IMR-90 (cell line): ENCODE results near the gene MBTPS1. TPM values are rescaled to one million over a fixed set of nuclear protein-coding genes. Genes with fewer than 3 reads are reported as not detected.

ENCODE experiments used
- ATAC-seq: fragments of 200-7000 bp; cut with Tn5 transposase; 2 replicates; pipeline ENCODE4 v1.9.1; 2020; ENCODE audit warnings: low read depth, mild to moderate bottlenecking, moderate library complexity
- BruUV-seq: library from RNA; stranded (reverse); fragments of 400-500 nt; replicated peaks from 2 replicates; lab custom pipeline; 2021; lab: Mats Ljungman, UMichigan
- CTCF ChIA-PET: fragments of 300-600 bp; formaldehyde crosslinking; extraction: SDS; loops from one replicate; lab custom pipeline; 2021; ENCODE audit warnings: antibody characterized with exemption; lab: Yijun Ruan, JAX
- POLR2A ChIA-PET: fragments of 300-600 bp; sonication (Branson Sonifier 250); formaldehyde crosslinking; loops from one replicate; lab custom pipeline; 2022; ENCODE audit warnings: antibody characterized with exemption; ENCODE audit not compliant: unreplicated experiment; lab: Charles Lee
- DNase-seq: peaks from one replicate; pipeline ENCODE4 v3.0.0; 2013
- H2AFZ ChIP-seq: replicated peaks from 2 replicates; pipeline ENCODE3; 2013; ENCODE audit warnings: low read length, mild to moderate bottlenecking; ENCODE audit not compliant: poor library complexity
- H2AK5ac ChIP-seq: 2 replicates; pipeline ENCODE4 v1.6.1; 2013; ENCODE audit warnings: low read depth, low read length, inconsistent platforms
- H2AK9ac ChIP-seq: replicated peaks from 2 replicates; pipeline ENCODE3; 2013; ENCODE audit warnings: mild to moderate bottlenecking, low read depth, low read length, moderate library complexity; ENCODE audit not compliant: poor library complexity
- H2BK120ac ChIP-seq: 2 replicates; pipeline ENCODE4 v1.6.1; 2013; ENCODE audit warnings: low read depth, low read length, inconsistent platforms
- H2BK15ac ChIP-seq: 3 replicates; pipeline ENCODE4 v1.6.1; 2013; ENCODE audit warnings: low read depth, low read length, inconsistent platforms
- H2BK20ac ChIP-seq: 2 replicates; pipeline ENCODE4 v1.6.1; 2013; ENCODE audit warnings: low read depth, mild to moderate bottlenecking, inconsistent platforms, low read length, moderate library complexity
- H2BK5ac ChIP-seq: 2 replicates; pipeline ENCODE4 v1.6.1; 2013; ENCODE audit warnings: mild to moderate bottlenecking, low read depth, low read length, inconsistent platforms; ENCODE audit not compliant: poor library complexity, severe bottlenecking
- H3K14ac ChIP-seq: replicated peaks from 2 replicates; pipeline ENCODE4 v1.6.1; 2013; ENCODE audit warnings: low read depth, low read length, inconsistent platforms
- H3K18ac ChIP-seq: 2 replicates; pipeline ENCODE4 v1.6.1; 2013; ENCODE audit warnings: low read depth, low read length, control low read depth
- H3K23ac ChIP-seq: 2 replicates; pipeline ENCODE4 v1.6.1; 2013; ENCODE audit warnings: low read depth, low read length, inconsistent platforms
- H3K27ac ChIP-seq: 2 replicates; pipeline ENCODE4 v1.5.1; 2013; ENCODE audit warnings: mild to moderate bottlenecking, control low read depth, low read length; ENCODE audit not compliant: insufficient read depth
- H3K27me3 ChIP-seq: 2 replicates; pipeline ENCODE4 v1.6.1; 2013; ENCODE audit warnings: low read length; ENCODE audit not compliant: control insufficient read depth, insufficient read depth
- H3K36me3 ChIP-seq: 2 replicates; pipeline ENCODE4 v1.6.1; 2013; ENCODE audit warnings: low read length, mixed read lengths; ENCODE audit not compliant: control insufficient read depth, insufficient read depth
- H3K4ac ChIP-seq: 2 replicates; pipeline ENCODE4 v1.6.1; 2013; ENCODE audit warnings: low read depth, low read length, inconsistent platforms
- H3K4me1 ChIP-seq: 2 replicates; pipeline ENCODE4 v1.6.1; 2013; ENCODE audit warnings: low read length, mixed read lengths; ENCODE audit not compliant: control insufficient read depth, insufficient read depth
- H3K4me2 ChIP-seq: 2 replicates; pipeline ENCODE4 v1.6.1; 2013; ENCODE audit warnings: low read depth, mild to moderate bottlenecking, control low read depth, low read length, moderate library complexity
- H3K4me3 ChIP-seq: 2 replicates; pipeline ENCODE4 v1.5.1; 2013; ENCODE audit warnings: low read depth, mild to moderate bottlenecking, control low read depth, low read length, moderate library complexity; ENCODE audit not compliant: insufficient read depth
- H3K56ac ChIP-seq: 2 replicates; pipeline ENCODE4 v1.6.1; 2013; ENCODE audit warnings: low read length, inconsistent platforms; ENCODE audit not compliant: insufficient read depth; ENCODE audit errors: extremely low read depth
- H3K79me1 ChIP-seq, 2 experiments: 2 replicates each; pipeline ENCODE4 v1.6.1; 2013; ENCODE audit warnings: low read length in 2 of 2, inconsistent platforms in 1 of 2, low read depth in 1 of 2
- H3K9ac ChIP-seq: 2 replicates; pipeline ENCODE4 v1.6.1; 2013; ENCODE audit warnings: low read depth, low read length, control low read depth
- H3K9me1 ChIP-seq: 2 replicates; pipeline ENCODE4 v1.6.1; 2013; ENCODE audit warnings: low read length, inconsistent platforms; ENCODE audit not compliant: insufficient read depth
- H3K9me3 ChIP-seq: 2 replicates; pipeline ENCODE4 v1.6.1; 2013; ENCODE audit warnings: low read length; ENCODE audit not compliant: control insufficient read depth, insufficient read depth
- H4K20me1 ChIP-seq: 2 replicates; pipeline ENCODE4 v1.6.1; 2013; ENCODE audit warnings: low read length, inconsistent platforms; ENCODE audit not compliant: insufficient read depth
- H4K5ac ChIP-seq: 2 replicates; pipeline ENCODE4 v1.6.1; 2013; ENCODE audit warnings: mild to moderate bottlenecking, low read depth, low read length, control low read depth
- H4K8ac ChIP-seq, 2 experiments: 2 replicates each; pipeline ENCODE4 v1.6.1; 2013; ENCODE audit warnings: low read depth in 2 of 2, low read length in 2 of 2, control low read depth in 1 of 2, inconsistent platforms in 1 of 2
- H4K91ac ChIP-seq: 2 replicates; pipeline ENCODE4 v1.6.1; 2013; ENCODE audit warnings: low read depth, low read length, inconsistent platforms; ENCODE audit not compliant: insufficient read depth
- CHD1 ChIP-seq: IDR thresholded peaks from 2 replicates; pipeline ENCODE4 v1.6.1; 2012; ENCODE audit warnings: low read depth, low read length, improper control_type of control experiment
- NFE2L2 ChIP-seq: fragments of 150-350 bp; IDR thresholded peaks from 2 replicates; pipeline ENCODE4 v1.6.1; 2016; ENCODE audit warnings: low read depth, mild to moderate bottlenecking, low read length
- SMC3 ChIP-seq: fragments of 150-350 bp; IDR thresholded peaks from 2 replicates; pipeline ENCODE4 v1.6.1; 2016; ENCODE audit warnings: low read depth, mild to moderate bottlenecking, antibody characterized with exemption, low read length, moderate library complexity
- WGBS, 2 experiments: methylation state at CpG; one replicate each; pipeline versions ENCODE4 v1.1.5 to v1.1.7; 2013; ENCODE audit warnings: missing lambda C conversion rate in 2 of 2; ENCODE audit not compliant: insufficient read length in 1 of 2; ENCODE audit errors: extremely low coverage in 2 of 2; 5-methylcytosine and 5-hydroxymethylcytosine counted together
- dilution Hi-C: fragments of 300-500 bp; cut with HindIII; formaldehyde crosslinking; loops from one replicate; pipeline ENCODE4 v1.14.3; 2018; ENCODE audit warnings: low sequenced_read_pairs; ENCODE audit not compliant: unreplicated experiment
- in situ Hi-C: fragments of 300-500 bp; cut with MboI; formaldehyde crosslinking; loops from 3 replicates; pipeline ENCODE4 v1.14.3; 2019; ENCODE audit warnings: low sequenced_read_pairs, inconsistent platforms, mixed read lengths
- intact Hi-C: fragments of 100-400 bp; cut with micrococcal nuclease; formaldehyde crosslinking; loops from 2 replicates; pipeline ENCODE4 v1.10.0; 2022
- polyA plus RNA-seq, 3 experiments: library from polyadenylated mRNA; depleted of rRNA; stranded (reverse); fragments of >200 nt; gene quantifications; 2 replicates each; pipeline ENCODE4 v1.2.3, GENCODE V29; 2012; ENCODE audit warnings: low replicate concordance in 1 of 3
- total RNA-seq: library from RNA; depleted of rRNA; stranded (reverse); fragments of >200 nt; gene quantifications from 2 replicates; pipeline ENCODE4 v1.2.3, GENCODE V29; 2012
- TF ChIP-seq, protein P1 (sequence below): conservative IDR thresholded peaks from 2 replicates; pipeline ENCODE4 v1.5.1; 2012; ENCODE audit warnings: mild to moderate bottlenecking, low read depth, low read length, improper control_type of control experiment

MBTPS1 gene
- total and polyA plus RNA-seq, 2 of the 4 experiments (the other 2 are of a cell fraction): 59.0 to 70.4 TPM

DNA sequence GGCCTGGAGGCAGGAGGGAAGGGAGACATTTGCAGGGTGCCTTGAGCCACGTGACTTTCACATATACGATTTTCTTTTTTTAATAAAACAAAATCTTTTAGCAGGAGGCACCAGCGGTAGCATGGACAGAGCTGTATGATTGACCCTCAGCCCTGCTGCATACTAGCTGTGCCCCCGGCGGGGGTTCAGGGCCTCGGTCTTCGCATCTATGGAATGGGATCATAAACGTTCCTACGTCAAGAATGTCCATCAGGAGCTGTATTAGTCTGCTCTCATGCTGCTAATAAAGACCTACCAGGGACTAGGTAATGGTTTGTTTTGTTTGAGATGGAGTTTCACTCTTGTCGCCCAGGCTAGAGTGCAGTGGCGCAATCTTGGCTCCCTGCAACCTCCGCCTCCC, 101.3 kb downstream of the MBTPS1 start:
- Histone ChIP-seq H2BK20ac (no peak overlapping the region), H3K56ac (no peak overlapping the region), H4K5ac (no peak overlapping the region), H3K4me1 (no peaks in the 10 kb centered on the region), H3K36me3 (no peaks in the 10 kb centered on the region), H2AFZ (no peak overlapping the region), H2AK5ac (no peak overlapping the region), H3K18ac (no peak overlapping the region), H3K23ac (no peak overlapping the region), H2BK15ac (no peak overlapping the region), H3K4ac (no peak overlapping the region), H3K27me3 (peaks cover 40% of the 10 kb centered on the region), H3K9ac (no peak overlapping the region), H3K14ac (no peak overlapping the region), H4K20me1 (no peaks in the 10 kb centered on the region), H3K4me3 (no peak overlapping the region), H2BK120ac (no peak overlapping the region), H4K8ac (no peak overlapping the region), H2AK9ac (peak overlapping the region; percentile 42), H3K4me2 (no peak overlapping the region), H3K27ac (no peak overlapping the region), H3K9me1 (no peaks in the 10 kb centered on the region), H3K79me1 (no peaks in the 10 kb centered on the region), H2BK5ac (no peak overlapping the region), H4K91ac (no peak overlapping the region), H3K9me3 (no peaks in the 10 kb centered on the region)
- ChIA-PET CTCF (no interaction called here), POLR2A (no interaction called here)
- no TSS peak for BruUV-seq
- intact Hi-C loops: no loop called here
- DNase-seq: no peak
- in situ Hi-C loops: no loop called here
- TF ChIP-seq, protein P1, sequence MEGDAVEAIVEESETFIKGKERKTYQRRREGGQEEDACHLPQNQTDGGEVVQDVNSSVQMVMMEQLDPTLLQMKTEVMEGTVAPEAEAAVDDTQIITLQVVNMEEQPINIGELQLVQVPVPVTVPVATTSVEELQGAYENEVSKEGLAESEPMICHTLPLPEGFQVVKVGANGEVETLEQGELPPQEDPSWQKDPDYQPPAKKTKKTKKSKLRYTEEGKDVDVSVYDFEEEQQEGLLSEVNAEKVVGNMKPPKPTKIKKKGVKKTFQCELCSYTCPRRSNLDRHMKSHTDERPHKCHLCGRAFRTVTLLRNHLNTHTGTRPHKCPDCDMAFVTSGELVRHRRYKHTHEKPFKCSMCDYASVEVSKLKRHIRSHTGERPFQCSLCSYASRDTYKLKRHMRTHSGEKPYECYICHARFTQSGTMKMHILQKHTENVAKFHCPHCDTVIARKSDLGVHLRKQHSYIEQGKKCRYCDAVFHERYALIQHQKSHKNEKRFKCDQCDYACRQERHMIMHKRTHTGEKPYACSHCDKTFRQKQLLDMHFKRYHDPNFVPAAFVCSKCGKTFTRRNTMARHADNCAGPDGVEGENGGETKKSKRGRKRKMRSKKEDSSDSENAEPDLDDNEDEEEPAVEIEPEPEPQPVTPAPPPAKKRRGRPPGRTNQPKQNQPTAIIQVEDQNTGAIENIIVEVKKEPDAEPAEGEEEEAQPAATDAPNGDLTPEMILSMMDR: no peak
- TF ChIP-seq SMC3 (no peak), CHD1 (no peak), NFE2L2 (no peak)
- WGBS, 2 experiments: 77% methylated on average over 6 of the region's 12 CpGs; no CpG with 5 or more reads in 1 of the 2 experiments
- ATAC-seq: no peak
- dilution Hi-C loops: no loop called here
